ENCODE data around the gene BRMS1.

DNA sequence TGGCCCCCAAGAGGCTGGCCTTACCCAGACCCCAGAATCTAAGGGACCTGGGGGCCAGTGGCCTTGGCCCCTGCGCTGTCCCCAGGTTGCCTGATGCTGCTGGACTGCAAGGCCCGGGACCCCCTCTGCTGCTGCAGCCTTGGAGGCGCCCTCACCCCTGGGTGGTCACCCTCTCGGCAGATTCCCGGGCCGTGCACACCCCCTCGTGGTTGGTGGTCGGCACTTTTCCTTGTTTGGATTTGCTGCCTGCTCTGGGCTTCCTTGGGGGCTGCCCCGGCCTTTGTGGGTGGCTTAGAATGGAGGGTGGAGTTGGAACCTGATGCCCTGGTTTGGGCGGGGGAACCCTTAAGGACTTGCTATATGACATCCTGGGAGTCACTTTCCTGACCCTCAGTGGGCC, 14.0 kb downstream of the BRMS1 start:
- TF ChIP-seq CTCF (IDR thresholded peaks at IDR 0.05) (no peak), POLR2A (IDR thresholded peaks at IDR 0.05) (no peak), EP300 (IDR thresholded peaks at IDR 0.05) (no peak)
